ENCODE data around the gene TMEM87B. TPM values are rescaled to one million over a fixed set of nuclear protein-coding genes. Genes with fewer than 3 reads are reported as not detected.

The TMEM87B gene
- total and polyA plus RNA-seq, 2 of the 4 experiments (the other 2 are of a cell fraction) = 6.3 to 12.5 TPM

GRCh38 chr2:112096098-112096497 lies 41.0 kb downstream of the TMEM87B start:
- H3K27ac ChIP-seq (ENCODE audit: insufficient read depth, low read length) = no peak overlapping the region
- peaks cover 22% of the 10 kb centered on the region for H3K36me3 ChIP-seq (ENCODE audit: control insufficient read depth, insufficient read depth, low read length)
- peaks cover 8% of the 10 kb centered on the region for H3K9me1 ChIP-seq (ENCODE audit: insufficient read depth, low read length)
- no peak overlapping the region for H4K91ac ChIP-seq (ENCODE audit: insufficient read depth, low read depth, low read length)
- H3K14ac ChIP-seq (replicated peaks; ENCODE audit: low read depth, low read length) = no peak overlapping the region; the same call in 1 of the 2 replicates
- H3K4ac ChIP-seq (ENCODE audit: low read depth, low read length) = no peak overlapping the region
- H3K79me1 ChIP-seq (ENCODE audit: low read depth in 1 of 2, low read length in 2 of 2) = peaks cover 9 to 41% of the 10 kb centered on the region in 2 experiments
- ChIA-PET CTCF (no interaction called here), POLR2A (ENCODE audit: unreplicated experiment) (no interaction called here)
- H4K8ac ChIP-seq (ENCODE audit: low read depth in 2 of 2, low read length in 2 of 2) = no peak overlapping the region
- H2AK9ac ChIP-seq (replicated peaks; ENCODE audit: low read depth, low read length, poor library complexity) = peak overlapping the region; percentile 23
- H3K56ac ChIP-seq (ENCODE audit: extremely low read depth, insufficient read depth, low read length) = no peak overlapping the region
- TF ChIP-seq CEBPB (IDR thresholded peaks at IDR 0.05; ENCODE audit: low read depth, low read length) (no peak), USF2 (IDR thresholded peaks at IDR 0.05; ENCODE audit: low read depth, low read length) (no peak), CHD1 (IDR thresholded peaks at IDR 0.05; ENCODE audit: low read depth, low read length) (no peak), ELK1 (IDR thresholded peaks at IDR 0.05; ENCODE audit: borderline replicate concordance, low read depth, low read length) (no peak), CTCF (conservative IDR thresholded peaks at IDR 0.05; ENCODE audit: low read depth, low read length) (no peak), MXI1 (IDR thresholded peaks at IDR 0.05; ENCODE audit: borderline replicate concordance, low read depth, low read length) (no peak), RAD21 (IDR thresholded peaks at IDR 0.05; ENCODE audit: low read length) (no peak), POLR2A (IDR thresholded peaks at IDR 0.05; ENCODE audit: low read depth, low read length) (no peak)
- DNase-seq = no peak
- dilution Hi-C loops (cut with HindIII; ENCODE audit: low sequenced_read_pairs, unreplicated experiment) (no loop called here), in situ Hi-C loops (cut with MboI; ENCODE audit: low sequenced_read_pairs) (no loop called here), intact Hi-C loops (cut with micrococcal nuclease) (no loop called here)
- H2BK120ac ChIP-seq (ENCODE audit: low read depth, low read length) = 0 out of 2 replicates have a peak overlapping the region, but pooled peaks have one; percentile 9
- WGBS, 2 experiments (ENCODE audit: extremely low coverage in 2 of 2, insufficient read length in 1 of 2) = 85% methylated on average over 6 of the region's 10 CpGs; no CpG with 5 or more reads in 1 of the 2 experiments
- H3K4me2 ChIP-seq (ENCODE audit: low read depth, low read length) = no peak overlapping the region
- H2BK15ac ChIP-seq (ENCODE audit: low read depth, low read length) = no peak overlapping the region; the same call in 2 of the 3 replicates
- H3K4me1 ChIP-seq (ENCODE audit: control insufficient read depth, insufficient read depth, low read length) = peaks cover 15% of the 10 kb centered on the region
- H3K9me3 ChIP-seq (ENCODE audit: control insufficient read depth, insufficient read depth, low read length) = no peaks in the 10 kb centered on the region
- H2BK20ac ChIP-seq (ENCODE audit: low read depth, low read length) = no peak overlapping the region
- no peaks in the 10 kb centered on the region for H3K27me3 ChIP-seq (ENCODE audit: control insufficient read depth, insufficient read depth, low read length)
- H4K20me1 ChIP-seq (ENCODE audit: insufficient read depth, low read length) = no peaks in the 10 kb centered on the region
- H2BK5ac ChIP-seq (ENCODE audit: low read depth, low read length, poor library complexity, severe bottlenecking) = peak overlapping the region; percentile 5
- no peak overlapping the region for H3K23ac ChIP-seq (ENCODE audit: low read depth, low read length)
- no peak for ATAC-seq (ENCODE audit: low read depth)
- H4K5ac ChIP-seq (ENCODE audit: low read depth, low read length) = 0 out of 2 replicates have a peak overlapping the region, but pooled peaks have one; percentile 5
- H3K9ac ChIP-seq (ENCODE audit: low read depth, low read length) = no peak overlapping the region
- peak overlapping the region; percentile 3; the same call in 1 of the 2 replicates for H3K18ac ChIP-seq (ENCODE audit: low read depth, low read length)
- H3K4me3 ChIP-seq (ENCODE audit: insufficient read depth, low read depth, low read length) = no peak overlapping the region
- no peak overlapping the region for H2AK5ac ChIP-seq (ENCODE audit: low read depth, low read length)
- BruUV-seq (replicated peaks) = no TSS peak
- H2AFZ ChIP-seq (replicated peaks; ENCODE audit: low read length, poor library complexity) = no peak overlapping the region

Data from IMR-90 (cell line).